GM08714 (cell line): ENCODE measurements around the gene KLHL28.

Experiments used
- H3K4me3 ChIP-seq: fragments of 200-500 bp; sonication (Bioruptor generic); 2 replicates; pipeline ENCODE4 v1.5.1; 2014; ENCODE audit warnings: mild to moderate bottlenecking, low read length, inconsistent platforms
- ZNF274 ChIP-seq: IDR thresholded peaks from 2 replicates; pipeline ENCODE4 v1.6.1; 2012; ENCODE audit warnings: mild to moderate bottlenecking, low read depth, low read length

The KLHL28 gene

DNA sequence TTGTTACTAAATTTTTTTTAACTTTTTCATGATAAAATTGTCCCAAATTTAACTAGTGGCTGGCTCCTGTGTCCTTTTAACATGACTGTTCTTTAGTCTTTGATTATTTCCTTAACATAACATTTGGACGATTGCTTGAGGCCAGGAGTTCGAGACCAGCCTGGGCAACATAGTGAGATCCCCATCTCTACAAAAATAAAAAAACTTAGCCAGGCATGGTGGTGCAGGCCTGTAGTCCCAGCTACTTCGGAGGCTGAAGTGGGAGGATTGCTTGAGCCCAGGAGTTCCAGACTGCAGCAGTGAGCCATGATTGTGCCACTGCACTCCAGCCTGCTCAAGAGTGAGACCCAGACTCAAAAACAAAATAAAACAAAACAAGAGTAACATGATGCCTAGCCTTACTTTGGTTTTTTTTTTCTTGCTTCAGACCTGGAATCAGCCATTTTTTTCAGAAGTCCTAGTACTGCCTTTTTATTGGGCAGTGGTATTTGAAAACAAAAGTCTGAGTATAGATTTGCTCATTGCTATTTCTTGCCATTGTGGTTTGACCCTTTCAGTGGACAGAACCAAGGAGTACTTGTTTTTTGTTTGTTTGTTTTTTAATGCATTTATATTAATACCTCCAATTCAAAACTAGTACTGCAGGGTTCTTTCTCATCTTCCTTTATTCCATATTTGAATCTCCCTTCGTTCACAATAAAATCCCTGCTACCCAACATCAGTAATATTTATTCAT lies 5.0 kb upstream of the KLHL28 start:
- TF ChIP-seq ZNF274: no peak
- H3K4me3 ChIP-seq: peak overlapping the region; percentile 53

DNA sequence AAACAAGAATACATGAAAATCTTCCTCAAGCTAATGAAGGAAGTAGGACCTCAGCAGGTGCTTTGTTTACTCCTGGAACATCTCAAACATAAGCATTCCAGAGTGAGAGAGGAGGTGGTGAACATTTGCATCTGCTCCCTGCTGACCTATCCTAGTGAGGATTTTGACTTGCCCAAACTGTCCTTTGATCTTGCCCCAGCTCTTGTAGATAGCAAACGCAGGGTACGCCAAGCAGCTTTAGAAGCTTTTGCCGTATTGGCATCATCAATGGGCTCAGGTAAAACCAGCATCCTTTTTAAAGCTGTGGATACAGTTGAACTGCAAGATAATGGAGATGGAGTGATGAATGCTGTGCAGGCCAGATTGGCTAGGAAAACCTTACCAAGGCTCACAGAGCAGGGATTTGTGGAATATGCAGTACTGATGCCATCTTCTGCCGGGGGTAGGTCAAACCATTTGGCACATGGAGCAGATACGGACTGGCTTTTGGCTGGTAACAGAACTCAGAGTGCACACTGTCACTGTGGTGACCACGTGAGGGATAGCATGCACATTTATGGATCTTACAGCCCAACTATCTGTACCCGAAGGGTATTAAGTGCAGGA lies 2.1 kb upstream of the KLHL28 start:
- no peak for TF ChIP-seq ZNF274
- peak overlapping the region; percentile 76 for H3K4me3 ChIP-seq

DNA sequence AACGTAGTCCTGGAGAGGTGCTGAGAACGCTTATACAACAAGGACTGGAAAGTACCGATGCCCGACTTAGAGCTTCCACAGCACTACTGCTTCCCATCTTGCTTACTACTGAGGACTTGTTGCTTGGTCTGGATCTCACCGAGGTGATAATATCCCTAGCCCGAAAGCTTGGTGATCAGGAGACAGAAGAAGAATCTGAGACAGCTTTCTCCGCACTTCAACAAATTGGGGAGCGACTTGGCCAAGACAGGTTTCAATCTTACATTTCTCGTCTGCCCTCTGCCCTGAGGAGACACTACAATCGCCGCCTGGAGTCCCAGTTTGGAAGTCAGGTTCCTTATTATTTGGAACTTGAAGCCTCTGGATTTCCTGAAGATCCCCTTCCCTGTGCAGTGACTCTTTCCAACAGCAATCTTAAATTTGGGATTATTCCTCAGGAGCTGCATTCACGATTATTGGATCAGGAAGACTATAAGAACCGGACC lies 1.3 kb upstream of the KLHL28 start:
- peak overlapping the region; percentile 76 for H3K4me3 ChIP-seq
- TF ChIP-seq ZNF274: no peak

DNA sequence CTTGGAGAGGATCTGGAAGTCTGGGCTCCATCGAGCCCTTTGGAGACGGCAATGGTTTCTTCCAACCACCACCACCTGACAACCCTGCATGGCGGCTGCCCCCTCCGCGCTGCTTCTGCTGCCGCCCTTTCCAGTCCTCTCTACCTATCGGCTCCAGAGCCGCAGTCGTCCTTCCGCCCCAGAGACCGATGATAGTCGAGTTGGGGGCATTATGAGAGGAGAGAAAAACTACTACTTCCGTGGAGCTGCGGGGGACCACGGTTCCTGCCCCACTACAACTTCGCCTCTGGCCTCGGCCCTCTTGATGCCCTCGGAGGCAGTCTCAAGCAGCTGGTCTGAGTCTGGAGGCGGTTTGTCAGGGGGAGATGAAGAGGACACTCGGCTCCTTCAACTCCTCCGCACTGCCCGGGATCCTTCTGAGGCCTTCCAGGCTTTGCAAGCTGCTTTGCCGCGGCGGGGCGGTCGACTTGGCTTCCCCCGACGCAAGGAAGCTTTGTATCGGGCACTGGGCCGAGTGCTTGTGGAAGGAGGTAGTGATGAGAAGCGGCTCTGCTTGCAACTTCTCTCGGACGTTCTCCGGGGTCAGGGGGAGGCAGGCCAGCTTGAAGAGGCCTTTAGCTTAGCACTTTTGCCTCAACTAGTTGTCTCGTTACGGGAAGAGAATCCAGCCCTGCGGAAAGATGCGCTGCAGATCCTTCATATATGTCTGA lies 742 bp upstream of the KLHL28 start:
- no peak for TF ChIP-seq ZNF274
- peak overlapping the region; percentile 76 for H3K4me3 ChIP-seq

DNA sequence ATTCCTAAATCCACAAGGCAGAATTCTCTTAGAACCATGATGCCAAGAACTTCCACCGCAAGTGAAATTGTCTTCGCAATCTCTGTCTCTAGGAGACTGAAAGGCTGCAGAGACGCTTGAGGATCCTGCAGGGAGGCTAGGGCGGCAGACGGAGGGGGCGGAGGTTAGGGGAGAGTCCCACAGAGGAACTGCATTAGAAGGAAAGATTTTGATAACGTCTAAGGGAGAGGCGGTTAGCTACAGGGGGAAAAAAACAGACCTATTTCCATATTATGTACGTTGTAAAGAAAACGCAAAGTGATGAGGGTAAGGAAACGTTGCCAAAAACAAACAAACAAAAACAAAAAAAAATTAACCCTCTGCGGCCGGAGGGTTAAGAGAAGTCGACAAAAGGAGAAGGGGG lies 595 bp downstream of the KLHL28 start:
- no peak for TF ChIP-seq ZNF274
- H3K4me3 ChIP-seq: peak overlapping the region; percentile 90

DNA sequence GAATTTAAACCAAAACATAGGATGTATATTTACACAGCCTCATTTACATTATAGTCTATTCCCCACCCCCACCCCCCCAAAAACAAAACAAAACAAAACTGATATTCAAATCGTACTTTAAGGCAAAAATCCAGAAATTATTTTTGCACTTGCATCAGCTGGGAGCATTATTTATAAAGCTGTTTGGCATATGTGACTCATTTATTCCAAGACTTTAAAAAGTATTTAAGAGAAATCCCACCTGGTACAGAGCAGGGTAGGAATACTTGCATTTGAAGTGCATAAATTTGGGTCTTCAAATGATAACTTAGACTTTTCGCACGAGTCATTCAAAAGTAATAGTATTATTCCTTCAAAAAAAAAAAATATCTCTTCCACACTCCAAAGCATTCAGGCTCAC lies 1.1 kb downstream of the KLHL28 start:
- H3K4me3 ChIP-seq: peak overlapping the region; percentile 90
- TF ChIP-seq ZNF274: no peak

DNA sequence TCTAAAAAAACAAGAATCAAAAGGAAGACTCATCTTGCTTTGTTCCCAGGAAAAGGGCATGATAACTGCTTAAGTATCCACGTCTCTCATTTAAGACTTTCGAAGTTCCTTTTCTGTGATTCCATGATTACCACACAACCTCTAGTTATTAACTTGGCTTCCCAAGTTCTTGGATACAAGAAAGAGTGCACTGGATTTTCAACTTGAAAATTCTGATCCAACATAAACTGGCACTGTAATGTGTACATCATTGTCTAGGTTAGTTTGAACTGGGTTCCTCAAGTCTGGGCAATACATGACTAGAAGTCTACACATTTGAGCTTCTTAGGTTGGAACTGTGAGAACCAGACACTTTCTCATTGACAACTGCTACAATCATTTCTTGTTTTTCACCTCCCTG lies 1.6 kb downstream of the KLHL28 start:
- peak overlapping the region; percentile 90; the same call in 1 of the 2 replicates for H3K4me3 ChIP-seq
- no peak for TF ChIP-seq ZNF274

DNA sequence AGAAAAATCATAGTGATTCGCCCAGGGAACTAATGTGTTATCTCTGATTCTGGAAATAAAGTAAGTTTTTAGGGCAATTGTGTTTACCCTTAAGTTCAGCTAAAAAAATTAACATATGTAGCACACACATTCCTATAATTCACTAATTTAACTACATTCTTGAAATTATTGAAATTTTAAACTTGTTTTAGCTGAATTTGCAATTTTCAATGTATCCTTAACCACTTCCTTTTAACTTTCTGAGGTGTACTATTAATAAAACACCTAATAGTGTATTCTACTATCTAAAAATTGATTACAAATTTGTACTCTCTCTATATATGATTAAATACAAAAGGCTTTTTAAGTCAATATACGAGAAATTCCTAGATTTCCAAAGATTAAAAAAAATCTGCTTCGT lies 2.2 kb downstream of the KLHL28 start:
- H3K4me3 ChIP-seq: peak overlapping the region; percentile 90; the same call in 1 of the 2 replicates
- TF ChIP-seq ZNF274: no peak

DNA sequence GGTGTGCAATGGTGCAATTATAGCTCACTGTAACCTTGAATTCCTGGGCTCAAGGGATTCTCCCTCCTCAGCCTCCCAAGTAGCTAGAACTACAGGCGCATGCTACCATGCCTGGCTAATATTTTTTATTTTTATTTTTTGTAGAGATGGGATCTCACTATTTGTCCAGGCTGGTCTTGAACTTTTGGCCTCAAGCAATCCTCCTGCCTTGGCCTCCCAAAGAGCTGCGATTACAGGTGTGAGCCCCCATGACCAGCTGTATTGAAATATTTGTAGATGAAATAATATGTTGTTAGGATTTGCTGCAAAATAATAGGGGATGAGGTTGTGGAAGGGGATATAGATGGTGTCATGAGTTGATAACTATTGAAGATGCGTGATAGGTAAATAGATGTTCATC lies 4.9 kb downstream of the KLHL28 start:
- H3K4me3 ChIP-seq: no peak overlapping the region
- TF ChIP-seq ZNF274: no peak

DNA sequence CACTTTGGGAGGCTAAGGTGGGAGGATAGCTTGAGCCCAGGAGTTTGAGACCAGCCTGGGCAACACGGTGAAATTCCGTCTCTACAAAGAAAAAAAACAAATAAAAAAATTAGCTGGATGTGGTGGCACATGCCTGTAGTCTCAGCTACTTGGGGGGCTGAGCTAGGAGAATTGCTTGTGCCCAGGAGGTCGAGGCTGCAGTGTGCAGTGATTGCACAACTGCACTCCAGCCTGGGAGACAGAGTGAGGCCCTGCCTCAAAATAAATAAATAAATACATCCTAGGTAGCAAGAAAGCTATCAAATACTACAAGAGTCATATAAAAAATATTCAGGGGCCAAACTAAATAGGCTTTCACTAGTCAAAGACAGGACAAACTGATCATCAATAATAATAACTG lies 6.2 kb downstream of the KLHL28 start:
- no peak overlapping the region for H3K4me3 ChIP-seq
- TF ChIP-seq ZNF274: no peak

DNA sequence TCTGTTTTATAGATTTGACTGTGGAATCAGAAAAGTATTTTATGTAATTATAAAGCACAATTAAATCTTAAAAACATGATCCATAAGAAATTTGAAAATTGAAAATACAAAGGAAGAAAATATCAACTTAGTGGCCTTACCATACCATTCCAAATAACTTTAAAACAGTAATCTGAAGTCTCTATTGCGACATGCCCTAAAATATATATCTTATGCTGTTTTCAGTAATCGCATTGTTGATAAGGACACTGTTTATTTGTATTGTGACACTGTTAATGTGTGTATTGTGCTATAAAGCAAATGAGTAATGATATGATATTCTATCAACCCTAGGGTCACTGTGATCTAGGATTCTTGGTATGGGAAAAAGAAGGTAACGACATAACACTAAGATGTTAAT lies 7.0 kb downstream of the KLHL28 start:
- TF ChIP-seq ZNF274: no peak
- no peak overlapping the region for H3K4me3 ChIP-seq

DNA sequence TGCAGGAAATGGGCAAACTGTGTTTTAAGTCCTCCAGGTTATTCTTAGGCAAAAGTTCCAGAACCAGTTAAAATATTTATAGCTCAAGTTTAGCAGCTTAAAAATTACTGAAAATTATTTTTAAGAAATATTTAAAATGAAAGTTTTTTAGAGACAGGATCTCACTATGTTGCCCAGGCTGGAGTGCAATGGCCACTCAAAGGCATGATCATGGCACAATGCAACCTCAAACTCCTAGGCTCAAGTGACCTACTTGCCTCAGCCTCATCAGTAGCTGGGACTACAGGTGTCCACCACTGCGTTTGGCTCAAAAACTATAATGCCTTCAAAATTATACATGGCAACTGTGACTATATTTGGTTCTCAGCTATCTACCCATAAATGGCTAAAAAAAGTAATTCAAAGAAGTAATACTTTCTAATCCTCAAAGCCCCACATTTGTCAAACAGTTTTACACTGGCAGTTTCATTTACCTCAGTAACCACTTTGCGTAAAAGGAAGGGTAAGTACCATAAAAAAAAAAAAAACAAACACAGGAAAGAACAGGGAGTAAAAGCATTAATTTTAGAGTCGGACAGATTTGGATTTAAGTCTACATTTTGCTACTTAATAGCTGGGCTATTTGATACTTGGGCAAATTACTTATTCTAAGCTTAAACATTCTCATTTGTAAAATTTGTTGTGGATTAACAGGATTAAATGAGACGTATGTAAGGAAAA lies 9.2 kb downstream of the KLHL28 start:
- H3K4me3 ChIP-seq: no peak overlapping the region; the same call in 1 of the 2 replicates
- TF ChIP-seq ZNF274: no peak

DNA sequence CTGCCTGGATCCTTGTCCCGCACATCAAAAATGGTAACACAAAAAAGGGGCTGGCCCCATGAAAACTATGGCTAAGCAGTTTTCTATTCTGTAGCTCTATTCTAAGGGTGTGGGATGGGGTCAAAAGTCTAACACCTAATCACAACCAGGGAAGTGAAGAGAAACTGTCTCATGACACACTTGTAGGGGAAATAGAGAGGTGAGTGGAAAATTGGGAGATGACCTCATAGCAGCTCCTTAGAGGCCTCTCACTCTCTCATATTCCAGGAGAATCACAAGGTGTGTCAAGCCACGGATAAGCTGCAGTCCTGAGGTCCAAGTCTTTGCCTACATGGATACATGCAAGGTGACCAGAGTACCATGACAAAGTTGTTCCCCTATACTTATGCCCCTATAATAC lies 10.7 kb downstream of the KLHL28 start:
- H3K4me3 ChIP-seq: no peak overlapping the region
- no peak for TF ChIP-seq ZNF274

DNA sequence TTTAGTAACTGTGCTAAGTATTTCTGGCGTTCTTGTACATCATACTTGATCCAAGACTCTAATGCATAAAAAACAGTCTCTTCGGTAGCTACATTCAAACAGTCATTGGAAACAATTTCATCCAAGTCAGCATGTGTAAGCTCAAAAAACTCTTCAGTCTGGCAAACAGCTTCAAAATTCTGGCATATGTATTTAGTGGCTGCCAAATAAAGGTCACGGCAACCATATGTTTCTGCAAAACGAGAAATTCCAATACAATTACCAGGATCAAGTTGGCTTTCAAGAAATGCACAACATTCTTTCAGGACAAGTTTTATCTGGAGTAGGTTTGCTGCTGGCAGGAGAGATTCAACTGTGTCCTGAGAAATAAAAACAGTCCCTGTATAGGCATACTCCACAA lies 16.5 kb downstream of the KLHL28 start:
- no peak overlapping the region for H3K4me3 ChIP-seq
- no peak for TF ChIP-seq ZNF274
